Skin of body (tissue), 2 donors: ENCODE results near the gene SOX5. TPM values are rescaled to one million over a fixed set of nuclear protein-coding genes. Genes with fewer than 3 reads are reported as not detected.

ENCODE experiments used
- DNase-seq: peaks from one replicate; lab custom pipeline; 2025; lab: John Stamatoyannopoulos, UW
- total RNA-seq: library from RNA; depleted of rRNA; stranded (reverse); fragments of >200 nt; gene quantifications from one replicate; pipeline ENCODE4 v1.2.3, GENCODE V29; 2014

The SOX5 gene
- total RNA-seq, result 16.4 TPM

GRCh38 chr12:23949348-23950209 is at the start of gene SOX5:
SOX5 (minus strand) TSS chr12:23949670; CDS start chr12:23949601, 69 bp downstream.
- peak; percentile 3 for DNase-seq

- DNase-seq, result no peak
Observed at GRCh38 chr12:23987046-23987445, 37.6 kb upstream of the SOX5 start.

- DNase-seq, result no peak
Observed at GRCh38 chr12:23980826-23981225, 31.4 kb upstream of the SOX5 start.

GRCh38 chr12:23964812-23965211 is 15.3 kb upstream of the SOX5 start:
- DNase-seq, result no peak

GRCh38 chr12:23959826-23960225 is 10.4 kb upstream of the SOX5 start:
- no peak for DNase-seq

- no peak for DNase-seq
Observed at GRCh38 chr12:23954332-23954731, 4.9 kb upstream of the SOX5 start.

GRCh38 chr12:23952071-23952470 is 2.6 kb upstream of the SOX5 start:
- DNase-seq, result no peak

GRCh38 chr12:23950775-23951451 is 1.4 kb upstream of the SOX5 start:
- no peak for DNase-seq

GRCh38 chr12:23950210-23950774 is 822 bp upstream of the SOX5 start:
- DNase-seq, result no peak

GRCh38 chr12:23948291-23948690 is 1.2 kb downstream of the SOX5 start:
- no peak for DNase-seq

- no peak for DNase-seq
Observed at GRCh38 chr12:23947395-23947794, 2.1 kb downstream of the SOX5 start.

- no peak for DNase-seq
Observed at GRCh38 chr12:23945249-23945648, 4.2 kb downstream of the SOX5 start.

- DNase-seq, result no peak
Observed at GRCh38 chr12:23944067-23944466, 5.4 kb downstream of the SOX5 start.

- DNase-seq, result no peak
Observed at GRCh38 chr12:23942841-23943240, 6.6 kb downstream of the SOX5 start.

- DNase-seq, result no peak
Observed at GRCh38 chr12:23941780-23942179, 7.7 kb downstream of the SOX5 start.

GRCh38 chr12:23938422-23938821 is 11.0 kb downstream of the SOX5 start:
- DNase-seq, result no peak

- DNase-seq, result no peak
Observed at GRCh38 chr12:23931176-23931575, 18.3 kb downstream of the SOX5 start.

- no peak for DNase-seq
Observed at GRCh38 chr12:23930599-23930998, 18.9 kb downstream of the SOX5 start.

GRCh38 chr12:23929906-23930305 is 19.6 kb downstream of the SOX5 start:
- no peak for DNase-seq

- DNase-seq, result no peak
Observed at GRCh38 chr12:23927907-23928306, 21.6 kb downstream of the SOX5 start.

- no peak for DNase-seq
Observed at GRCh38 chr12:23921099-23921856, 28.2 kb downstream of the SOX5 start.

- DNase-seq, result no peak
Observed at GRCh38 chr12:23911574-23911973, 37.9 kb downstream of the SOX5 start.
